ENCODE data around the gene SRSF6. TPM values are rescaled to one million over a fixed set of nuclear protein-coding genes. Genes with fewer than 3 reads are reported as not detected.

Gene SRSF6
- total RNA-seq = 58.4 TPM

GRCh38 chr20:43457640-43458421 lies at the start of gene SRSF6:
SRSF6 (plus strand) TSS chr20:43457896; CDS start chr20:43458034, 138 bp downstream.

GRCh38 chr20:43507150-43508080 lies 49.7 kb downstream of the SRSF6 start, which contains the start of gene L3MBTL1:
L3MBTL1 (plus strand) TSS chr20:43507697; CDS start chr20:43513504, 5,807 bp downstream.

Small RNA genes lying within 50 kb of the gene (small RNA-seq; reads per million reads assigned to genes)
- gene RF00019 = not detected
- not detected for gene RNU6-1251P

Other genes starting within 250 kb of the SRSF6 start
- gene L3MBTL1, start 49.8 kb downstream of the SRSF6 start, total RNA-seq = 34.8 TPM
- gene SGK2, start 101.1 kb downstream of the SRSF6 start, total RNA-seq = 0.46 TPM
- 76.4 TPM for gene IFT52, start 133.0 kb downstream of the SRSF6 start, total RNA-seq
- 1.6 TPM for gene MYBL2, start 209.2 kb downstream of the SRSF6 start, total RNA-seq